Esophagus muscularis mucosa (tissue), 3 donors: ENCODE measurements around the gene BCL2L11.

Experiments used
- CTCF ChIP-seq, 3 experiments: fragments of 200-600 bp in 2 of 3; fragments of 450-650 bp in 1 of 3; sonication (generic) in 2 of 3; IDR thresholded peaks; one replicate each; pipeline ENCODE4 v1.5.1; 2017 to 2019; ENCODE audit warnings: antibody characterized with exemption in 3 of 3, mild to moderate bottlenecking in 2 of 3, moderate library complexity in 1 of 3
- POLR2A ChIP-seq: fragments of 450-650 bp; IDR thresholded peaks from one replicate; pipeline ENCODE4 v1.6.1; 2017; ENCODE audit warnings: antibody characterized with exemption, moderate library complexity, mild to moderate bottlenecking, low read depth
- POLR2AphosphoS5 ChIP-seq, 2 donors: sonication (generic); formaldehyde crosslinking; IDR thresholded peaks; one replicate each; pipeline ENCODE4 v1.6.1; 2017; ENCODE audit warnings: antibody characterized with exemption in 2 of 2

- TF ChIP-seq CTCF (IDR thresholded peaks at IDR 0.05), result no peak
- no peak for TF ChIP-seq POLR2AphosphoS5 (IDR thresholded peaks at IDR 0.05)
- TF ChIP-seq POLR2A, result no peak
Measured at GRCh38 chr2:111216811-111217652, 96.3 kb downstream of the BCL2L11 start.
